GM12864 (cell line): ENCODE measurements around the gene SULT2B1.
A peak's percentile ranks its signal among the peaks of the same experiment; 100 is the strongest.

Experiments used
- DNase-seq: peaks from one replicate; pipeline ENCODE4 v3.0.0-alpha.2; 2011; ENCODE audit warnings: low read depth
- H3K4me3 ChIP-seq: 2 replicates; pipeline ENCODE4 v1.5.1; 2011; ENCODE audit warnings: mild to moderate bottlenecking, low read depth, low read length, control low read depth
- CTCF ChIP-seq: IDR thresholded peaks from 2 replicates; pipeline ENCODE4 v1.5.1; 2011; ENCODE audit warnings: low read depth, mild to moderate bottlenecking, moderate library complexity, low read length, control low read depth, inconsistent platforms; ENCODE audit errors: missing control alignments

SULT2B1 gene

GRCh38 chr19:48623556-48624066 lies 71.6 kb downstream of the SULT2B1 start:
- peak overlapping the region; percentile 51 for H3K4me3 ChIP-seq
- no peak for DNase-seq

GRCh38 chr19:48624067-48624594 lies 72.2 kb downstream of the SULT2B1 start:
- no peak for TF ChIP-seq CTCF
- peak overlapping the region; percentile 51 for H3K4me3 ChIP-seq
- DNase-seq, result peak; percentile 86

More at GRCh38 chr19:48623556-48624066, 71.6 kb downstream of the SULT2B1 start:
- no peak for TF ChIP-seq CTCF

- DNase-seq, result no peak
- TF ChIP-seq CTCF, result no peak
- peak overlapping the region; percentile 51; the same call in 1 of the 2 replicates for H3K4me3 ChIP-seq
Measured at GRCh38 chr19:48624791-48625723, 73.1 kb downstream of the SULT2B1 start.

GRCh38 chr19:48625891-48626327 lies 73.9 kb downstream of the SULT2B1 start:
- no peak overlapping the region for H3K4me3 ChIP-seq
- TF ChIP-seq CTCF, result no peak
- no peak for DNase-seq

GRCh38 chr19:48627201-48627864 lies 75.4 kb downstream of the SULT2B1 start:
- no peak for TF ChIP-seq CTCF
- no peak for DNase-seq
- no peak overlapping the region for H3K4me3 ChIP-seq

GRCh38 chr19:48627865-48628314 lies 75.9 kb downstream of the SULT2B1 start:
- no peak for DNase-seq
- TF ChIP-seq CTCF, result no peak
- H3K4me3 ChIP-seq, result no peak overlapping the region
